A673 (cell line): ENCODE measurements around the gene STOX2. TPM values are rescaled to one million over a fixed set of nuclear protein-coding genes. Genes with fewer than 3 reads are reported as not detected.
"Not testable (repeated sequence)": the region's sequence is repeated elsewhere in the genome, so short reads cannot be mapped to it uniquely, and the experiment has no call there.

Experiments
- BruUV-seq: library from RNA; stranded (reverse); fragments of 400-500 nt; replicated peaks from 2 replicates; lab custom pipeline; 2021; lab: Mats Ljungman, UMichigan
- CTCF ChIA-PET: fragments of 300-600 bp; sonication (Branson Sonifier 250); formaldehyde crosslinking; loops from one replicate; lab custom pipeline; 2022; ENCODE audit warnings: antibody characterized with exemption; lab: Charles Lee
- POLR2A ChIA-PET: fragments of 300-600 bp; sonication (Branson Sonifier 250); formaldehyde crosslinking; loops from one replicate; lab custom pipeline; 2022; ENCODE audit warnings: antibody characterized with exemption; ENCODE audit not compliant: low non-redundant PET; lab: Charles Lee
- DNase-seq: peaks from one replicate; pipeline ENCODE4 v3.0.0-alpha.2; 2015; ENCODE audit warnings: low spot score
- H3K27ac ChIP-seq: fragments of 200-600 bp; sonication (generic); 2 replicates; pipeline ENCODE4 v1.5.1; 2016; ENCODE audit warnings: mixed run types, low read depth, mild to moderate bottlenecking, mixed read lengths, antibody characterized with exemption, low read length; ENCODE audit not compliant: poor library complexity, severe bottlenecking
- H3K27me3 ChIP-seq: fragments of 200-600 bp; sonication (generic); replicated peaks from 2 replicates; pipeline ENCODE4 v1.6.1; 2017; ENCODE audit warnings: mixed run types, low read depth, mild to moderate bottlenecking, mixed read lengths, antibody characterized with exemption, low read length; ENCODE audit not compliant: insufficient read depth, poor library complexity
- H3K36me3 ChIP-seq: fragments of 200-600 bp; sonication (generic); 2 replicates; pipeline ENCODE4 v1.6.1; 2016; ENCODE audit warnings: mixed run types, mild to moderate bottlenecking, mixed read lengths, antibody characterized with exemption, low read length; ENCODE audit not compliant: insufficient read depth, poor library complexity, severe bottlenecking
- H3K4me1 ChIP-seq: fragments of 200-600 bp; sonication (generic); 2 replicates; pipeline ENCODE4 v1.6.1; 2017; ENCODE audit warnings: mixed run types, mild to moderate bottlenecking, mixed read lengths, antibody characterized with exemption, low read length; ENCODE audit not compliant: insufficient read depth, poor library complexity, severe bottlenecking
- H3K4me3 ChIP-seq: fragments of 200-600 bp; sonication (generic); 2 replicates; pipeline ENCODE4 v1.5.1; 2016; ENCODE audit warnings: low read depth, mixed run types, mild to moderate bottlenecking, mixed read lengths, low read length; ENCODE audit not compliant: poor library complexity, severe bottlenecking
- H3K9me3 ChIP-seq: fragments of 200-600 bp; sonication (generic); 2 replicates; pipeline ENCODE4 v1.6.1; 2016; ENCODE audit warnings: mixed run types, low read depth, mild to moderate bottlenecking, mixed read lengths, antibody characterized with exemption, low read length; ENCODE audit not compliant: poor library complexity, severe bottlenecking
- EZH2 ChIP-seq: fragments of 200-600 bp; sonication (generic); IDR thresholded peaks from 2 replicates; pipeline ENCODE4 v1.6.1; 2017; ENCODE audit warnings: borderline replicate concordance, low read depth, mild to moderate bottlenecking, mixed read lengths, antibody characterized with exemption, low read length; ENCODE audit not compliant: poor library complexity, severe bottlenecking
- intact Hi-C: fragments of 100-400 bp; cut with micrococcal nuclease; formaldehyde crosslinking; loops from one replicate; pipeline ENCODE4 v1.10.0; 2022; ENCODE audit not compliant: unreplicated experiment
- total RNA-seq: library from RNA; stranded (reverse); gene quantifications from 2 replicates; pipeline ENCODE4 v1.2.3, GENCODE V29; 2021
- TF ChIP-seq, protein P1 (sequence below): fragments of 300-800, 200-600 bp; sonication (generic); conservative IDR thresholded peaks from 2 replicates; pipeline ENCODE4 v1.5.1; 2017; ENCODE audit warnings: low read depth, mild to moderate bottlenecking, antibody characterized with exemption, low read length, moderate library complexity, mixed read lengths

STOX2 gene
- total RNA-seq, 1 experiment from 2014 or later, result 2.9 TPM

DNA sequence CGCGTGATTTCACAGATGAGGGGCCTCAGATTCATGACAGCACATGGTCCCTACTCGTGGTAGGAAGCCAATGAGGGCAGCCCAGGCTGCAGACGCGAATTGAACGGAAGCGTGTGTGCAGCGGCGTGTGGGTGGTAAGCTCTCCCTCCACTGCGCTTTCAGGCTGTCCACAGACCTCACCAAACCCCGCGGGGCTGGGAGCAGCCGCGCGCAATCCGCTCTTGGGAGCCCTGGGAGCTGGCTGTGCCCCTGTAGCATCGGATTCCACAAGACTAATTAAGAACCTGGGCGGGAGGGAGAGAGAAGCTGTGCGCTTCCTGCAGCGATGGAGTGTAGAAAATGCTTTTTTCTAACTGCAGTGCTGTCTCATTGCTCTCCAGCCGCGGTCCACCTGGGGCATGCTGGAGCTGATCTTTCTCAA lies 134.9 kb downstream of the STOX2 start:
- ChIA-PET POLR2A (no interaction called here), CTCF (no interaction called here)
- no peaks in the 10 kb centered on the region for H3K9me3 ChIP-seq
- no peaks in the 10 kb centered on the region for H3K36me3 ChIP-seq
- no peak overlapping the region for H3K4me3 ChIP-seq
- H3K4me1 ChIP-seq, result no peaks in the 10 kb centered on the region
- intact Hi-C loops, result no loop called here
- no peak for TF ChIP-seq EZH2
- TF ChIP-seq, protein P1, sequence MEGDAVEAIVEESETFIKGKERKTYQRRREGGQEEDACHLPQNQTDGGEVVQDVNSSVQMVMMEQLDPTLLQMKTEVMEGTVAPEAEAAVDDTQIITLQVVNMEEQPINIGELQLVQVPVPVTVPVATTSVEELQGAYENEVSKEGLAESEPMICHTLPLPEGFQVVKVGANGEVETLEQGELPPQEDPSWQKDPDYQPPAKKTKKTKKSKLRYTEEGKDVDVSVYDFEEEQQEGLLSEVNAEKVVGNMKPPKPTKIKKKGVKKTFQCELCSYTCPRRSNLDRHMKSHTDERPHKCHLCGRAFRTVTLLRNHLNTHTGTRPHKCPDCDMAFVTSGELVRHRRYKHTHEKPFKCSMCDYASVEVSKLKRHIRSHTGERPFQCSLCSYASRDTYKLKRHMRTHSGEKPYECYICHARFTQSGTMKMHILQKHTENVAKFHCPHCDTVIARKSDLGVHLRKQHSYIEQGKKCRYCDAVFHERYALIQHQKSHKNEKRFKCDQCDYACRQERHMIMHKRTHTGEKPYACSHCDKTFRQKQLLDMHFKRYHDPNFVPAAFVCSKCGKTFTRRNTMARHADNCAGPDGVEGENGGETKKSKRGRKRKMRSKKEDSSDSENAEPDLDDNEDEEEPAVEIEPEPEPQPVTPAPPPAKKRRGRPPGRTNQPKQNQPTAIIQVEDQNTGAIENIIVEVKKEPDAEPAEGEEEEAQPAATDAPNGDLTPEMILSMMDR, result no peak
- BruUV-seq, result no TSS peak
- DNase-seq, result no peak
- H3K27me3 ChIP-seq, result no peaks in the 10 kb centered on the region
- no peak overlapping the region for H3K27ac ChIP-seq

DNA sequence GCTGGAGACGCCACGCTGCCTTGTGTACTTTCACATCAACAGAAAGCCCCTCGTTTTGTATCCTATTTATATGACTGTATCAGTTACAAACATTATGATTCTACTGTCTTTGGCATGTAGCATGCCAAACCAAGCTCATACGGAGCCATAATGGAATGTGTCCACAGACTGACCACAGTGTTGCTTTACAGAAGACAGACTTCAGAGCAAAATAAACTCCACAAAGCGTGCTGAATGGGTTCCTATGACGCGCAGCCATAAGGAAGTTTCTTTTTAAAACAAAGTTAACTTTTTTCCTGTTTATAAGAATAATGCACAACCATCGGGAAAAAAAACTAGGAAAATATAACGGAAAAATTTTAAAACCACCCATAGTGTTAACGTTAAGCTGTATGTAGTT lies 136.0 kb downstream of the STOX2 start:
- no peak for DNase-seq
- no peaks in the 10 kb centered on the region for H3K27me3 ChIP-seq
- no peak overlapping the region for H3K27ac ChIP-seq
- H3K4me3 ChIP-seq, result no peak overlapping the region
- no TSS peak for BruUV-seq
- H3K36me3 ChIP-seq, result no peaks in the 10 kb centered on the region
- CTCF ChIA-PET, result no interaction called here
- POLR2A ChIA-PET, result no interaction called here
- TF ChIP-seq, protein P1, result no peak
- TF ChIP-seq EZH2, result no peak
- intact Hi-C loops, result no loop called here
- peaks cover 11% of the 10 kb centered on the region for H3K9me3 ChIP-seq
- H3K4me1 ChIP-seq, result no peaks in the 10 kb centered on the region

DNA sequence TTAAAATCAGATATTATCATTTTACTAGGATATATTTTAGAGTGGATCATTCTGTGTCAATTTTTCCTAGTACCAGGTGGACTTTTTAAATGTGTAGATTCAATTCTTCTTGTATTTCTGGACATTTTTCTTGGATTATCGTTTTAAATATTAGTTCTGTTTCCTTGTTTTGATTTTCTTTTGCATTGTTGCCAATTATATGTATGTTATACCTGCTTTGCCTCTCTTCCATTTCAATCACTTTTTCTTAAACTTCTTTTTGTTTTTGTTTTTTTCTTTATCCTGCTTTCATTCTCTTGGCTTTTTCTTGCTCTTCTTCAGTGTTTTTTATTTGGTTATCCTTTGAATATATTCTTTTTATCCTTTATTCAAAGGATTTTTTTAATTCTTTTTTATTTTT lies 141.0 kb downstream of the STOX2 start:
- POLR2A ChIA-PET, result no interaction called here
- intact Hi-C loops, result no loop called here
- no peaks in the 10 kb centered on the region for H3K27me3 ChIP-seq
- no peaks in the 10 kb centered on the region for H3K4me1 ChIP-seq
- no peaks in the 10 kb centered on the region for H3K36me3 ChIP-seq
- CTCF ChIA-PET, result no interaction called here
- no peak overlapping the region for H3K4me3 ChIP-seq
- BruUV-seq, result no TSS peak
- TF ChIP-seq, protein P1, result no peak
- no peak for TF ChIP-seq EZH2
- no peak for DNase-seq
- no peak overlapping the region for H3K27ac ChIP-seq
- peaks cover 19% of the 10 kb centered on the region for H3K9me3 ChIP-seq

DNA sequence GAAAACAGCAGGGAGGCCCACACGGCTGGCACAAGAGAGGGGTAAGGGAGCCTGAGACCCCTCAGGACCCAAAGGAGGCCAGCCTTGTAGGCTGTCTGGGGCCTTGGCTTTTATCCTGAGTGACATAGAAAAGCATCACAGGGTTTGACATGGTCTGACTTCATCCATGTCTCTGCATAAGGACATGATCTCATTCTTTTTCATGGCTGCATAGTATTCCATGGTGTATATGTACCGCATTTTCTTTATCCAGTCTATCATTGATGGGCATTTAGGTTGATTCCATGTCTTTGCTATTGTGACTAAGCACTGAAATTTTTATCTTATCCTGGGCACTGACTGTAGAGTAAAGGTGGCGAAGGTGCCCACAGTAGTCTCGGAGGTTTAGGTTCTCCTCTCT lies 146.2 kb downstream of the STOX2 start:
- H3K4me3 ChIP-seq, H3K9me3 ChIP-seq, H3K4me1 ChIP-seq, intact Hi-C loops, CTCF ChIA-PET, H3K36me3 ChIP-seq, H3K27me3 ChIP-seq, H3K27ac ChIP-seq, POLR2A ChIA-PET, BruUV-seq, DNase-seq: not testable (repeated sequence)
